ENCODE measurements around the gene DCLK1. TPM values are rescaled to one million over a fixed set of nuclear protein-coding genes. Genes with fewer than 3 reads are reported as not detected.
A peak's percentile ranks its signal among the peaks of the same experiment; 100 is the strongest.

The DCLK1 gene
- total RNA-seq, 1 experiment from 2014 or later = 1.4 TPM

GRCh38 chr13:35886332-35887114 is 244.7 kb downstream of the DCLK1 start:
- no peak for DNase-seq
- ChIA-PET CTCF (interaction anchor here (0.5 kb wide), 1 partner anchor 32 kb away, joined by 5 read pairs; no protein-coding TSS in a partner anchor), POLR2A (ENCODE audit: unreplicated experiment) (no interaction called here)
- H3K79me2 ChIP-seq (ENCODE audit: low read depth) = no peaks in the 10 kb centered on the region
- no peak overlapping the region for H3K4me2 ChIP-seq
- no TSS peak for BruUV-seq (replicated peaks)
- no peaks in the 10 kb centered on the region for H3K9me2 ChIP-seq (ENCODE audit: insufficient read depth)
- H3K36me3 ChIP-seq (ENCODE audit: low read depth) = no peaks in the 10 kb centered on the region
- no peaks in the 10 kb centered on the region for H3K9me3 ChIP-seq (ENCODE audit: insufficient read depth, low read depth)
- H3K27ac ChIP-seq = no peak overlapping the region
- no peak for TF ChIP-seq CTCF (conservative IDR thresholded peaks at IDR 0.05)
- no peak for TF ChIP-seq EZH2 (IDR thresholded peaks at IDR 0.05; ENCODE audit: low read depth)
- H3F3A ChIP-seq (ENCODE audit: insufficient read depth, low read depth) = peaks cover 11% of the 10 kb centered on the region; the same call in 1 of the 2 replicates
- H4K20me1 ChIP-seq (ENCODE audit: insufficient read depth) = no peaks in the 10 kb centered on the region
- H3K4me3 ChIP-seq = no peak overlapping the region
- no peaks in the 10 kb centered on the region for H3K27me3 ChIP-seq (ENCODE audit: insufficient read depth, low read depth)
- peak overlapping the region; percentile 67 for H2AFZ ChIP-seq
- H3K4me1 ChIP-seq (replicated peaks; ENCODE audit: insufficient read depth) = peaks cover 12% of the 10 kb centered on the region
- intact Hi-C loops (cut with micrococcal nuclease; ENCODE audit: unreplicated experiment) = no loop called here

- Histone ChIP-seq H3F3A (ENCODE audit: insufficient read depth, low read depth) (no peaks in the 10 kb centered on the region), H4K20me1 (ENCODE audit: insufficient read depth) (no peaks in the 10 kb centered on the region), H3K9me2 (ENCODE audit: insufficient read depth) (no peaks in the 10 kb centered on the region), H3K9me3 (ENCODE audit: insufficient read depth, low read depth) (no peaks in the 10 kb centered on the region), H3K4me2 (no peak overlapping the region), H3K4me3 (no peak overlapping the region), H3K36me3 (ENCODE audit: low read depth) (no peaks in the 10 kb centered on the region), H3K79me2 (ENCODE audit: low read depth) (no peaks in the 10 kb centered on the region), H3K27me3 (ENCODE audit: insufficient read depth, low read depth) (no peaks in the 10 kb centered on the region), H3K4me1 (replicated peaks; ENCODE audit: insufficient read depth) (no peaks in the 10 kb centered on the region), H3K27ac (no peak overlapping the region), H2AFZ (no peak overlapping the region)
- intact Hi-C loops (cut with micrococcal nuclease; ENCODE audit: unreplicated experiment) = no loop called here
- ChIA-PET CTCF (no interaction called here), POLR2A (ENCODE audit: unreplicated experiment) (no interaction called here)
- TF ChIP-seq EZH2 (IDR thresholded peaks at IDR 0.05; ENCODE audit: low read depth) = no peak
- TF ChIP-seq CTCF (conservative IDR thresholded peaks at IDR 0.05) = no peak
- DNase-seq = no peak
- no TSS peak for BruUV-seq (replicated peaks)
These were observed 246.9 kb downstream of the DCLK1 start for GRCh38 chr13:35884211-35884760.

- DNase-seq = no peak
- Histone ChIP-seq H2AFZ (no peak overlapping the region), H3K79me2 (ENCODE audit: low read depth) (no peaks in the 10 kb centered on the region), H3K36me3 (ENCODE audit: low read depth) (no peaks in the 10 kb centered on the region), H3K4me1 (replicated peaks; ENCODE audit: insufficient read depth) (no peaks in the 10 kb centered on the region), H3F3A (ENCODE audit: insufficient read depth, low read depth) (no peaks in the 10 kb centered on the region), H3K9me2 (ENCODE audit: insufficient read depth) (no peaks in the 10 kb centered on the region), H3K4me2 (no peak overlapping the region), H3K4me3 (no peak overlapping the region), H3K27me3 (ENCODE audit: insufficient read depth, low read depth) (no peaks in the 10 kb centered on the region), H4K20me1 (ENCODE audit: insufficient read depth) (no peaks in the 10 kb centered on the region), H3K9me3 (ENCODE audit: insufficient read depth, low read depth) (no peaks in the 10 kb centered on the region), H3K27ac (no peak overlapping the region)
- no TSS peak for BruUV-seq (replicated peaks)
- TF ChIP-seq CTCF (conservative IDR thresholded peaks at IDR 0.05) (no peak), EZH2 (IDR thresholded peaks at IDR 0.05; ENCODE audit: low read depth) (no peak)
- ChIA-PET CTCF (no interaction called here), POLR2A (ENCODE audit: unreplicated experiment) (no interaction called here)
- intact Hi-C loops (cut with micrococcal nuclease; ENCODE audit: unreplicated experiment) = no loop called here
These were observed 248.3 kb downstream of the DCLK1 start for GRCh38 chr13:35882722-35883497.
